H9 (cell line): ENCODE results near the gene AGBL4. TPM values are rescaled to one million over a fixed set of nuclear protein-coding genes. Genes with fewer than 3 reads are reported as not detected.

ENCODE experiments used
- DNase-seq: peaks from one replicate; pipeline ENCODE4 v3.0.0-alpha.2; 2017
- H2AFZ ChIP-seq: one replicate; pipeline ENCODE4 v1.6.1; 2013; ENCODE audit warnings: mild to moderate bottlenecking, low read length, control low read depth, moderate library complexity
- H2AK5ac ChIP-seq: 2 replicates; pipeline ENCODE4 v1.6.1; 2013; ENCODE audit warnings: low read length, control low read depth, mixed read lengths; ENCODE audit not compliant: insufficient read length
- H2BK120ac ChIP-seq: one replicate; pipeline ENCODE4 v1.6.1; 2013; ENCODE audit warnings: low read depth, mild to moderate bottlenecking, low read length, control low read depth, inconsistent platforms; ENCODE audit not compliant: poor library complexity, severe bottlenecking
- H2BK12ac ChIP-seq: 2 replicates; pipeline ENCODE4 v1.6.1; 2013; ENCODE audit warnings: low read length, control low read depth, mixed read lengths, low read depth; ENCODE audit not compliant: insufficient read length
- H2BK15ac ChIP-seq: 2 replicates; pipeline ENCODE4 v1.6.1; 2013; ENCODE audit warnings: low read depth, low read length, control low read depth
- H2BK20ac ChIP-seq: one replicate; pipeline ENCODE4 v1.6.1; 2013; ENCODE audit warnings: low read depth, mild to moderate bottlenecking, low read length, control low read depth, inconsistent platforms; ENCODE audit not compliant: poor library complexity, severe bottlenecking
- H2BK5ac ChIP-seq: 2 replicates; pipeline ENCODE4 v1.6.1; 2013; ENCODE audit warnings: low read length, control low read depth, mixed read lengths; ENCODE audit not compliant: insufficient read length
- H3K14ac ChIP-seq: 2 replicates; pipeline ENCODE4 v1.6.1; 2013; ENCODE audit warnings: low read length, control low read depth; ENCODE audit not compliant: insufficient read depth
- H3K18ac ChIP-seq: 2 replicates; pipeline ENCODE4 v1.6.1; 2013; ENCODE audit warnings: low read depth, mild to moderate bottlenecking, mixed read lengths, low read length, control low read depth; ENCODE audit not compliant: insufficient read length
- H3K23ac ChIP-seq: 2 replicates; pipeline ENCODE4 v1.6.1; 2013; ENCODE audit warnings: low read length, control low read depth, mixed read lengths, low read depth; ENCODE audit not compliant: insufficient read length
- H3K23me2 ChIP-seq: 2 replicates; pipeline ENCODE4 v1.6.1; 2013; ENCODE audit warnings: low read depth, mild to moderate bottlenecking, mixed read lengths, low read length, control low read depth; ENCODE audit not compliant: insufficient read length, poor library complexity, severe bottlenecking
- H3K27ac ChIP-seq: 2 replicates; pipeline ENCODE4 v1.5.1; 2013; ENCODE audit warnings: low read length, control low read depth, mixed read lengths, low read depth; ENCODE audit not compliant: insufficient read length
- H3K27me3 ChIP-seq: 2 replicates; pipeline ENCODE4 v1.6.1; 2013; ENCODE audit warnings: low read length, control low read depth, inconsistent platforms; ENCODE audit not compliant: insufficient read depth
- H3K4ac ChIP-seq: 2 replicates; pipeline ENCODE4 v1.6.1; 2013; ENCODE audit warnings: low read depth, mild to moderate bottlenecking, control low read depth, inconsistent platforms, low read length, moderate library complexity
- H3K4me1 ChIP-seq: 2 replicates; pipeline ENCODE4 v1.6.1; 2013; ENCODE audit warnings: low read length, control low read depth, inconsistent platforms; ENCODE audit not compliant: insufficient read depth
- H3K4me2 ChIP-seq: 2 replicates; pipeline ENCODE4 v1.6.1; 2013; ENCODE audit warnings: low read length, control low read depth, mixed read lengths; ENCODE audit not compliant: insufficient read length, insufficient read depth
- H3K56ac ChIP-seq: 2 replicates; pipeline ENCODE4 v1.6.1; 2013; ENCODE audit warnings: low read depth, mild to moderate bottlenecking, mixed read lengths, low read length, control low read depth; ENCODE audit not compliant: insufficient read length
- H3K79me1 ChIP-seq: 2 replicates; pipeline ENCODE4 v1.6.1; 2013; ENCODE audit warnings: low read depth, mild to moderate bottlenecking, moderate library complexity, low read length, control low read depth, inconsistent platforms; ENCODE audit not compliant: insufficient read depth, poor library complexity, severe bottlenecking
- H3K79me2 ChIP-seq: 2 replicates; pipeline ENCODE4 v1.6.1; 2013; ENCODE audit warnings: low read length, control low read depth, inconsistent platforms; ENCODE audit not compliant: insufficient read depth
- H3K9ac ChIP-seq: 2 replicates; pipeline ENCODE4 v1.6.1; 2013; ENCODE audit warnings: low read length, control low read depth, mixed read lengths; ENCODE audit not compliant: insufficient read length; ENCODE audit errors: extremely low read depth
- H3K9me3 ChIP-seq: one replicate; pipeline ENCODE4 v1.6.1; 2013; ENCODE audit warnings: low read depth, low read length, inconsistent platforms; ENCODE audit not compliant: control insufficient read depth
- H3T11ph ChIP-seq: one replicate; pipeline ENCODE4 v1.6.1; 2013; ENCODE audit warnings: mild to moderate bottlenecking, low read length, control low read depth, inconsistent platforms
- H4K20me1 ChIP-seq: one replicate; pipeline ENCODE4 v1.6.1; 2013; ENCODE audit not compliant: control insufficient read depth, insufficient read length, insufficient read depth
- H4K5ac ChIP-seq: 2 replicates; pipeline ENCODE4 v1.6.1; 2013; ENCODE audit warnings: low read depth, mild to moderate bottlenecking, mixed read lengths, low read length, control low read depth; ENCODE audit not compliant: insufficient read length
- H4K8ac ChIP-seq: replicated peaks from 2 replicates; pipeline ENCODE4 v1.6.1; 2013; ENCODE audit warnings: low read length, control low read depth, mixed read lengths, low read depth; ENCODE audit not compliant: insufficient read length
- H4K91ac ChIP-seq: 2 replicates; pipeline ENCODE4 v1.6.1; 2013; ENCODE audit warnings: low read depth, mild to moderate bottlenecking, moderate library complexity, mixed read lengths, low read length, control low read depth; ENCODE audit not compliant: insufficient read length
- H3K27ac Mint-ChIP-seq, 3 experiments: 2 replicates in 2 of 3; 3 replicates in 1 of 3; pipeline ENCODE4 v1.8.0; 2020 to 2021; ENCODE audit warnings: mixed read lengths in 3 of 3, mild to moderate bottlenecking in 1 of 3, moderate library complexity in 1 of 3
- H3K27me3 Mint-ChIP-seq: 2 replicates; pipeline ENCODE4 v1.8.0; 2021; ENCODE audit warnings: low read depth, mild to moderate bottlenecking, moderate library complexity, mixed read lengths
- H3K36me3 Mint-ChIP-seq, 3 experiments: 2 replicates in 2 of 3; 3 replicates in 1 of 3; pipeline ENCODE4 v1.8.0; 2020 to 2021; ENCODE audit warnings: low read depth in 3 of 3, mixed read lengths in 3 of 3; ENCODE audit not compliant: insufficient read depth in 1 of 3
- H3K4me1 Mint-ChIP-seq, 2 experiments: 2 replicates each; pipeline ENCODE4 v1.8.0; 2020; ENCODE audit warnings: mixed read lengths in 2 of 2
- H3K4me3 Mint-ChIP-seq, 2 experiments: 2 replicates in 1 of 2; 3 replicates in 1 of 2; pipeline ENCODE4 v1.8.0; 2020 to 2021; ENCODE audit warnings: mild to moderate bottlenecking in 2 of 2, mixed read lengths in 2 of 2, moderate library complexity in 1 of 2
- H3K9me3 Mint-ChIP-seq, 2 experiments: 2 replicates in 1 of 2; 3 replicates in 1 of 2; pipeline ENCODE4 v1.8.0; 2020; ENCODE audit warnings: mild to moderate bottlenecking in 2 of 2, mixed read lengths in 2 of 2, moderate library complexity in 1 of 2
- CTCF ChIP-seq: fragments of 200-600 bp; sonication (generic); conservative IDR thresholded peaks from 3 replicates; pipeline ENCODE4 v1.8.0; 2021; ENCODE audit warnings: antibody characterized with exemption, mild to moderate bottlenecking
- WGBS: extraction: QIAGEN DNeasy Blood & Tissue Kit; methylation state at CpG from one replicate; pipeline ENCODE4 v1.1.7; 2013; ENCODE audit warnings: missing lambda C conversion rate, low lambda C conversion rate, mixed read lengths; ENCODE audit not compliant: insufficient read length; ENCODE audit errors: extremely low coverage; 5-methylcytosine and 5-hydroxymethylcytosine counted together
- total RNA-seq: library from RNA; stranded (reverse); gene quantifications from 2 replicates; pipeline ENCODE4 v1.2.1, GENCODE V29; 2021

The AGBL4 gene
- total RNA-seq, 1 experiment from 2014 or later, result not detected

GRCh38 chr1:48996311-48996710 is 1027.4 kb downstream of the AGBL4 start:
- no peak overlapping the region for H3K4me2 ChIP-seq
- TF ChIP-seq CTCF, result no peak
- H3K18ac ChIP-seq, result no peak overlapping the region
- no peak overlapping the region for H3K4ac ChIP-seq
- no peak overlapping the region for H4K8ac ChIP-seq
- no peaks in the 10 kb centered on the region for H3K27me3 ChIP-seq
- no peak overlapping the region for H3K56ac ChIP-seq
- no peak overlapping the region for H4K91ac ChIP-seq
- H2BK15ac ChIP-seq, result no peak overlapping the region
- H3K79me2 ChIP-seq, result no peaks in the 10 kb centered on the region
- no CpG with 5 or more reads among the region's 2 CpGs for WGBS
- no peaks in the 10 kb centered on the region for H3K79me1 ChIP-seq
- Mint-ChIP-seq H3K4me3 (no peak overlapping the region), H3K27me3 (no peaks in the 10 kb centered on the region; the same call in 1 of the 2 replicates), H3K27ac (no peak overlapping the region), H3K9me3 (peaks cover 58 to 59% of the 10 kb centered on the region in 2 experiments), H3K4me1 (no peaks in the 10 kb centered on the region), H3K36me3 (peaks cover 0 to 30% (median 2%) of the 10 kb centered on the region in 3 experiments; a peak in 5 of 7 replicates)
- H3K9me3 ChIP-seq, result peaks cover 23% of the 10 kb centered on the region
- H2BK5ac ChIP-seq, result no peak overlapping the region
- H3K14ac ChIP-seq, result no peak overlapping the region
- H2BK20ac ChIP-seq, result no peak overlapping the region
- no peaks in the 10 kb centered on the region for H3K4me1 ChIP-seq
- no peak overlapping the region for H2BK120ac ChIP-seq
- H3T11ph ChIP-seq, result no peak overlapping the region
- H3K9ac ChIP-seq, result no peak overlapping the region
- H4K5ac ChIP-seq, result no peak overlapping the region
- H4K20me1 ChIP-seq, result no peaks in the 10 kb centered on the region
- no peak overlapping the region for H2AFZ ChIP-seq
- no peak overlapping the region for H2AK5ac ChIP-seq
- H3K23ac ChIP-seq, result no peak overlapping the region
- DNase-seq, result no peak
- no peaks in the 10 kb centered on the region for H3K23me2 ChIP-seq
- no peak overlapping the region for H2BK12ac ChIP-seq
- no peak overlapping the region for H3K27ac ChIP-seq
